Measurements from ENCODE around the gene ABR.

The ABR gene

DNA sequence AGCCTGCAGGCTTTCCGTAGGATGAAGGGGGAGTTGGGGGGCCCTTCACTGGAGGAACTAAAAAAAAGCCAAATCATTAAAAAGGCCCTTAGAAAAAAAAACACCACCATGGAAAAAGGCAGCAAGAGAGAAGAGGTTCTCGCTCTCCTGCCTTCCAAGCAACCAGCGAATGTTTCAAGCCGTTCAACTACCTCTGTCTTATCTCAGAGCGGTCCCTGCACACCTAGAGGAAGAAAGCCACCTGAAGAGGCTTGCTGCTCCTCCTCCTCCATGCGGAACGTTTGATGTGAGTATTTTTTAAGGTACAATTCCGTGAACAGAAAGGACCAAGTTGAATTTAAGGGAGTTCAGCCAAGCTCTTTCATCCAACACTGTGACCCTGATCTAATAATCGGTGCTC is 209.4 kb downstream of the ABR start:
- in situ Hi-C loops (cut with MboI; ENCODE audit: low sequenced_read_pairs), result no loop called here

DNA sequence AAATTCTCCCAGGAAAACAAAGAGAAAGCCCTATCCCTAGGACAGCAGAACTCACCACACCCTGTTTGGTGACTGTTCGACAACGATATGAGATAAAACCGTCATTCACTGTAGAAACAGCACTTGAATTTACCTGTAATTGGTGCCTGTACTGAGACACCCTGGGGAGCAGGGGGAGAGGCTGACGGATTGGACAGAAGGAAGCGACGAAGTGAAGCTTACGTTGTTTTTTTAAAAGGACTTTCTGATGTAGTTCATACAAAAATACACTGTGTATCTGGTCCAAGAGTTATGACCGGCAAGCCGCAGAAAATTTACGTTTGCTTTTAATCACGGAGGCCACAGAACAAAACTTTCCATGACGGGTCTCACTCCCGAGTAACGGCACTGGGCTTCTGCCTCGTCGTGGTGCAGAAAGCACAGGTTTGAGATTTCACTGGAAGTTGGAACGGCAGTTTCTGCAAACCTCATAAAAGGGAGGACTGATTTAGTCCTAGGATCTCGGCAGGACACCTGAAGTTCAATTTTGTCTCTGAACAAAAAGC is 209.9 kb downstream of the ABR start:
- in situ Hi-C loops (cut with MboI; ENCODE audit: low sequenced_read_pairs), result no loop called here

- in situ Hi-C loops (cut with MboI; ENCODE audit: low sequenced_read_pairs), result no loop called here
These were observed 210.7 kb downstream of the ABR start for GRCh38 chr17:968812-969730.

GRCh38 chr17:967122-967521 is 212.7 kb downstream of the ABR start:
- in situ Hi-C loops (cut with MboI; ENCODE audit: low sequenced_read_pairs), result no loop called here

DNA sequence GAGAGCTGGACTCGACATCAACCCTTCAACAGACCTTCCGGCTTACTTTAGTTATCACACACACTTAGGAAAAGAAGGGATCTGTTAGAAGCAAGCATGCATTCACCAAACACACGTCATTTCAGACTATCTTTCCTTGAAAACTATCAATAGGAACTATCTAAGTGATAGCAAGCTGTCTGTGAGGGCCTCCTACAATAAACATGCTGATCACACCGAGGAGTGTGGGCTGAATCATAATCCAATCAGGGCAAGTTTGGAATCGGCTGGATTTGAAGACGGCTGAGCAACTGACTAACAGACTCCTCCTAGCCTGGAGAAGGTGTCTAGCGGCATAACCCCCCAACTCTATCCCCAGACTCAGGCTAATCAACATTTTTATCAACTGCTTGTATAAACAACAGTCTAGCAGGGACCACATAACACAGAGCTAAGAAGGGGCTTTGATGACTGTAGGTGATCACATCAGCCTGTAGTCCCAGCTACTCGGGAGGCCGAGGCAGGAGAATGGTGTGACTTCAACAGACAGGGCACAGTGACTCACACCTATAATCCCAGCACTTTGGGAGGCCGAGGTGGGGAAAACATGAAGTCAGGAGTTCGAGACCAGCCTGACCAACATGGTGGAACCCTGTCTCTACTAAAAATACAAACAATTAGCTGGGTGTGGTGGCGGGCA is 214.3 kb downstream of the ABR start:
- in situ Hi-C loops (cut with MboI; ENCODE audit: low sequenced_read_pairs), result no loop called here

DNA sequence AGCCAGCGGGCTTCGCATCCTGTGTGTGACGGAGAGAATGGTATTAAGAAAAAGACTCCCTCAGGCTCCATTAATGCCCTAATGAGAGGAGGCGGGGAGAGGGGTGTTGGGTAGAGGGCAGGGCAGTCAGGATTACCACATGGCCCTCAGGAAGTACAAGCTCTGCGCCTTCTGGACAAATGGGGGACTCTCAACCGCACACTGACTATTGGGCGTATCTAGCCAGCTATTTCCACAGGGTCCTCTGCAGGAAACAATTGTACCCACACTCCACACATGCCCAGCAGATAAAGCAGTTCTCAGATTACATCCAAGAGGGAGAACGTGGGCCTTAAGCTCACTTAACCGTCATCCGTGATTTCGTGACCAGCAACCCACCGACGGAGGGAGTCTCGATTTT is 214.9 kb downstream of the ABR start:
- in situ Hi-C loops (cut with MboI; ENCODE audit: low sequenced_read_pairs), result no loop called here

- in situ Hi-C loops (cut with MboI; ENCODE audit: low sequenced_read_pairs), result no loop called here
These were observed 217.1 kb downstream of the ABR start for GRCh38 chr17:962670-963069.

DNA sequence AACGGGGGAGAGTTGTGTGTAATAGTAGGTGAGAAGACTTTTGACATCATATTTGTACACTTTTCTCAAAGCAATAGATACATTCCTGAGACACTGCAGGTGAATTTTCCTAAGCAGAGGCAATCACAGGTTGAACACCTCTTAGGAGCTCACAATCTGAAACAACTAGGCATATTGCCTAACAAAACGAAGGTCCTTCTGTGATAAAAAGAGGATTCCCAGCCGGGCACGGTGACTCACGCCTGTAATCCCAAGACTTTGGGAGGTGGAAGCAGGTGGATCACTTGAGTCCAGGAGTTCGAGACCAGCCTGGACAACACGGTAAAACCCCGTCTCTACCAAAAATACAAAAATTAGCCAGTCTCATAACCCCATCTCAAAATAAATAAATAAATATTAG is 217.6 kb downstream of the ABR start:
- in situ Hi-C loops (cut with MboI; ENCODE audit: low sequenced_read_pairs), result no loop called here

- in situ Hi-C loops (cut with MboI; ENCODE audit: low sequenced_read_pairs), result no loop called here
These were observed 220.9 kb downstream of the ABR start for GRCh38 chr17:958712-959451.

- in situ Hi-C loops (cut with MboI; ENCODE audit: low sequenced_read_pairs), result no loop called here
These were observed 221.8 kb downstream of the ABR start for GRCh38 chr17:957856-958421.

DNA sequence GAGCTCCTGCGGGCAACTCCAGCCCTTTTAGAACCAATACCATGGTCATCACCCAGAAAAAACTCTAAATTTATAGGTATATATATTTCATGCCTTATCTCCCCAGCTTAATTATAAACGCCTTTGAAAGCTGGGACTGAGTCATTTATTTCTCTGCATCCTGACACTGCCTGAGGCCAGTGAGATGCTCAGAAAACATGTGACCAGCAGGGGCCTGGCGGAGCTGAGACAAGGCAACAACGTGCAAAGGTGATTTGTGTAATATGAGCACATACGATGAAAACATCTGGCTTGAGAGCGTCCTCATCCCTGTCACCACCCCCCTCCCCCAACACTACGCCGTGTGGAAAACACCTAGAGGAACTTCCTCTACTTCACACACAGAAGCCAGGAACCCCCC is 222.9 kb downstream of the ABR start:
- in situ Hi-C loops (cut with MboI; ENCODE audit: low sequenced_read_pairs), result no loop called here

DNA sequence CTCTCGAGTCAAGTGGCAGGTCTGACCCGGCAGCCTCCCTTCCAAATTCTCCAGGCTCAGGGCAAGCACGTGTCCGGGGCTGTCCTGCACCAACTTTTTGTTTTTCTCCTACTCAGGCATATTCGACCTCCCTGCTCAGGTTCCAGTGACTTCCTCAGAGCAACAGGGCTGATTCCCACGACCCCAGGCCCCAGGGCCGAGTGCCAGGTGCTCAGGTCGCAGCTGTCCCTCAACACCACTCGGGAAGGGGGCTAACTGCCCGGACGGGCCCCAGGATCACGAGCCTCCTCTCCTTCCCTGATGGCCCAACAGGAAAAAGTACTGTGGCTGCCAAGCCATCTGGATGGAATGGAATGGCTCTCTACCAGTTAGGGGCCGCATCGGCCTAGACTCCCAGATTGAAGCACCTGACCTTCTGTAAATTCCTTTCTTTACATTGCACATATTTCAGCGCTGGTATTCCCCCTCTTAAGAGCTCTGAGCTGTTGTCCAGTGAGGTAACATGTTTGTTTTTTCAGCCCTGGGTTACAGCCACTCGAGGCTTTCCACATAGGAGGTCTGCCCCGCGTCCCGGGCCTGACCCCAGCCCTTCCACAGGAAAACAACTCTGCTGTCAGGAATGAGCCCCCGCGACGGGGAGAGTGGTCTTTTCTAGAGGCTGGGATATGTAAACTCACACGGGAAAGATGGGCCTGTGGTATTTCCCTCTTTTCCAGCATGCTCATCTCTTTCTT is 225.2 kb downstream of the ABR start:
- in situ Hi-C loops (cut with MboI; ENCODE audit: low sequenced_read_pairs), result no loop called here

DNA sequence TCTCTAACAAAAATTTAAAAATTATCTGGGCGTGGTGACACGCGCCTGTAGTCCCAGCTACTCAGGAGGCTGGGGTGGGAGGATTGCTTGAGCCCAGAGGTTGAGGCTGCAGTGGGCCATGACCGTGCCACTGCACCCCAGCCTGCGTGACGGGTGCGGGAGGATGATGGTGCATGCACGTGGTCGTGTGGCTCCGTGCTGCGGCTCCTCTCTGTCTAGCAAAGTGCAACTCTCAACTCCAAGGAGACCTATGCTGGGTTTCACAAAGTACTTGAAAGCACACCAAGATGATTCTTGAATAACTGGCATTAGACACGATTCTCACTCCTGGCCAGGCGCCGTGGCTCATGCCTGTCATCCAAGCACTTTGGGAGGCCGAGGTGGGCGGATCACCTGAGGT is 226.0 kb downstream of the ABR start:
- in situ Hi-C loops (cut with MboI; ENCODE audit: low sequenced_read_pairs), result no loop called here

Measured in HL-60/S4 (cell line).